ENCODE data around the gene TOM1L2. TPM values are rescaled to one million over a fixed set of nuclear protein-coding genes. Genes with fewer than 3 reads are reported as not detected.
"Not testable (repeated sequence)": the region's sequence is repeated elsewhere in the genome, so short reads cannot be mapped to it uniquely, and the experiment has no call there.

Gene TOM1L2
- total RNA-seq, 2 donors from 2014 or later: 47.6 to 68.7 TPM

- Histone ChIP-seq H3K27me3 (no peaks in the 10 kb centered on the region), H3K9me3 (no peaks in the 10 kb centered on the region), H3K9ac (ENCODE audit: low read depth in 2 of 2, low read length in 2 of 2) (peak overlapping the region in 1 of 2 donors; percentile 84), H3K4me3 (no peak overlapping the region), H3K27ac (peak overlapping the region; percentile 87), H3K36me3 (no peaks in the 10 kb centered on the region), H3K4me1 (peaks cover 22% of the 10 kb centered on the region)
- no peak for TF ChIP-seq CTCF (IDR thresholded peaks at IDR 0.05)
- DNase-seq: no peak
- intact Hi-C loops (cut with DNase I): no loop called here
Measured at GRCh38 chr17:17921192-17922069, 50.8 kb downstream of the TOM1L2 start.

- peak; percentile 62 for TF ChIP-seq CTCF (IDR thresholded peaks at IDR 0.05)
- peak; percentile 87 for DNase-seq
- Histone ChIP-seq H3K9ac (ENCODE audit: low read depth in 2 of 2, low read length in 2 of 2) (peak overlapping the region in 1 of 2 donors; percentile 36), H3K4me1 (peaks cover 25% of the 10 kb centered on the region), H3K36me3 (no peaks in the 10 kb centered on the region), H3K4me3 (no peak overlapping the region), H3K27me3 (no peaks in the 10 kb centered on the region), H3K9me3 (no peaks in the 10 kb centered on the region), H3K27ac (no peak overlapping the region)
- intact Hi-C loops (cut with DNase I): no loop called here
Measured at GRCh38 chr17:17919169-17920107, 52.8 kb downstream of the TOM1L2 start.

GRCh38 chr17:17917394-17917793, 54.8 kb downstream of the TOM1L2 start:
- H3K27ac ChIP-seq: no peak overlapping the region
- peaks cover 31% of the 10 kb centered on the region for H3K4me1 ChIP-seq
- TF ChIP-seq CTCF (IDR thresholded peaks at IDR 0.05): no peak
- no peaks in the 10 kb centered on the region for H3K27me3 ChIP-seq
- no peaks in the 10 kb centered on the region for H3K9me3 ChIP-seq
- DNase-seq: no peak
- H3K36me3 ChIP-seq: no peaks in the 10 kb centered on the region
- intact Hi-C loops (cut with DNase I): no loop called here
- no peak overlapping the region for H3K4me3 ChIP-seq
- H3K9ac ChIP-seq (ENCODE audit: low read depth in 2 of 2, low read length in 2 of 2): no peak overlapping the region

- H3K9me3 ChIP-seq: no peaks in the 10 kb centered on the region
- no peak for DNase-seq
- no peak overlapping the region for H3K27ac ChIP-seq
- H3K4me1 ChIP-seq: peaks cover 19% of the 10 kb centered on the region
- H3K27me3 ChIP-seq: no peaks in the 10 kb centered on the region
- H3K9ac ChIP-seq (ENCODE audit: low read depth in 2 of 2, low read length in 2 of 2): no peak overlapping the region
- TF ChIP-seq CTCF (IDR thresholded peaks at IDR 0.05): no peak
- intact Hi-C loops (cut with DNase I): no loop called here
- H3K36me3 ChIP-seq: no peaks in the 10 kb centered on the region
- H3K4me3 ChIP-seq: no peak overlapping the region
Measured at GRCh38 chr17:17915183-17915582, 57.0 kb downstream of the TOM1L2 start.

- no peak overlapping the region for H3K4me3 ChIP-seq
- H3K9me3 ChIP-seq: no peaks in the 10 kb centered on the region
- TF ChIP-seq CTCF (IDR thresholded peaks at IDR 0.05): no peak
- H3K27me3 ChIP-seq: no peaks in the 10 kb centered on the region
- intact Hi-C loops (cut with DNase I): no loop called here
- peak; percentile 92 for DNase-seq
- H3K9ac ChIP-seq (ENCODE audit: low read depth in 2 of 2, low read length in 2 of 2): peak overlapping the region in 1 of 2 donors; percentile 67
- peaks cover 11% of the 10 kb centered on the region for H3K4me1 ChIP-seq
- peak overlapping the region; percentile 54 for H3K27ac ChIP-seq
- H3K36me3 ChIP-seq: no peaks in the 10 kb centered on the region
Measured at GRCh38 chr17:17913695-17914332, 58.4 kb downstream of the TOM1L2 start.

- DNase-seq; intact Hi-C loops (cut with DNase I); H3K27ac ChIP-seq: not testable (repeated sequence)
Measured at GRCh38 chr17:17912336-17912735, 59.9 kb downstream of the TOM1L2 start.

More at GRCh38 chr17:17912336-17912735, 59.9 kb downstream of the TOM1L2 start:
- H3K9ac ChIP-seq (ENCODE audit: low read depth in 2 of 2, low read length in 2 of 2); H3K36me3 ChIP-seq; H3K27me3 ChIP-seq; H3K9me3 ChIP-seq; H3K4me3 ChIP-seq: not testable (repeated sequence)
- H3K4me1 ChIP-seq: peaks cover 11% of the 10 kb centered on the region

Data from colonic mucosa (tissue), 4 donors.